HG02970 (cell line): ENCODE measurements around the gene GAB3.

Experiments used
- ATAC-seq: cut with Tn5 transposase; IDR thresholded peaks from one replicate; pipeline ENCODE4 v1.9.1; 2021; ENCODE audit warnings: mild to moderate bottlenecking, moderate library complexity, moderate number of reproducible peaks; ENCODE audit not compliant: unreplicated experiment, low FRiP score

Gene GAB3

DNA sequence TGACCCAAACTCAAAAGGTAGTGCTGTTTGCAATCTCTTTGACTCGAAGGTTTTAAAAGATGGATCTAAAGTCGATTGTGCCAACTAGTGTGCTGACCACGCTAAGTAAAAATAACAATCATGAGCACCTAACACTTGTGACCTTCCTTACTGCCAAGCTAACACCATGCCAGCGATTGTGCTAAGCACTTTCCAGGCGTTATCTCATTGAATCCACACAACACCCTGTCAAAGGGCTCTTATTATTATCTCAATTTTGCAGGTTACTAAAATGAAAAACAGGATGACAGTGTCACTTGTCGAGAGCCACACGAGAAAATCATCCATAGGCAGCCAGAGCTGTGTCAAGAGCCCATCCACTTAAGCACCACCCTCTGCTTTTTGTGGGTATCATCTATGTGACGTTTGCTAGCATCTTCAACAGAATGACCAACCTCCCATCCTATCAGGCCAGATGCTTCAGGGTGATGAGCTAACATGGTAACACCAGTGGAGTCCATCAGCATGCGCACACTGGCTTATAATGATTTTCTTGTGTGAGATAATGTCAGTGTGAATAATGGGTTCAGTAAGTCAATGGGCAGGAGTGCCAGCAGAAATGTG, 893 bp upstream of the GAB3 start:
- no peak for ATAC-seq

DNA sequence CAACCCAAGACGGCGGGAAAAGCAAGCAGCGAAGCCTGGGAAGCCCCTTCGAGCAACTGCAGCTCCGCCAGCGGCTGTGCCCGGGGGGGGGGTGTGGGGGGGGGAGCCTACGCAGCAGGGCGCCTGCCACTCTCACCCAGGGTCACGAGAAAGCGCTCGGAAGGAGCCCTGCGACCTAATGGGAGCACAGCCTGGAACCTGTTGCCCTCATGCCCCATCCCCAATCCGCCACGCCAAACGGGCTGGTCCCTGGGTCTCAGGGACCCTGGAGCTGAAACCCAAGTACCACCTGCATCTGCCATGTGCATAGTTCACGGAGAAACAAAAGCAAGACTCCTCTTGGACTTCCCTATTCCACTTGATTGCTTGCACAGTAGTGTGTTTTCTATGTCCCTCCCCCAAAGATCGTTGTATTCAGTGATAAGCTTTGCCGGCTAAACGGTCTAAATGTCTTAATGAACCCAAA, 359 bp upstream of the GAB3 start:
- no peak for ATAC-seq

DNA sequence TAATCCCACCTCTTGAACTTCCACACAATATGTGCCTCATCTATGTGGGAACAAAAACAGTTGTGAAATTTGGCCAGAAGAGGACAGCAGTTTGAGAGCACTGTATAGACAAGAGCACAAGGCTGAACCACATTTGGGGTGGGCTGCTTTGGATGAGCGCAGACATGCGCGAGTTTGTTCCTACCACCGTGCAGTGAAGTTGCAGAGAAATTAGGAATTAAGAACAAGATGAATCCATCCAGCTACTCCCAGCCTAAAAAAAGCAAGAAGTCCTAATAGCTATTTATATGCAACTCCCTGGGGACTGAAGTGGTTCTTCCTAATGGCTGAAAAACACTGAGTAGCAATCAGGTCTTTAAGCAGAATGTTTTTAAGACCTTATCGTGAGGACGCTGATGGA, 1.0 kb downstream of the GAB3 start:
- no peak for ATAC-seq

DNA sequence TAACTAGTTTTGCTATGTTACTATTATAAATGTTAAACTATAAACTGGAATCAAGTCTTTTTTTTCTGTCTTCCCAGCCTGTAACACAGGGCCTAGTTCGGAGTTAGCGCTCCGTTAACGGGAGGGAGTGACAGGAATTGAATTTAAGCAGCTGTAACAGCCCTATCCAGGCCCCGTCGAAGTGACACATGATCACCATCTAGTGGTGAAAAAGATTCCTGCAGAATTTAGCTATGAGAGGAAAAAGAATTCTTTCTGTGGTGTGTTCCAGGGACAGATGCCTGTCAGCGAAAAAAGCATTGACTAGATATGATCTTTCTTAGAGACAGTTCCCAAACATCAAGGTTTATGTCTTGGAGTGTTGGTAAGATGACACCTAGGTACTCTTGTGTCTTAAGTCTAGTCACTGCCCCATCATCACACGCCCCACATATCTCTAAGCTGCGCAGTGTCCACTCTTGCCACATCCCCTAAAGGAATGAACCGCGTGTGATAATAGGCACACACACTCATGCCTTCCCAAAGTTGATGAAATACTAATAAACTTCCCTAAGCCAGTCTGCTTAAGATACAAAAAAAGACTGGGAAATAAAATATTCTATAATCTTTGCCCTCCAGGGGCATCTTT, 2.1 kb downstream of the GAB3 start:
- ATAC-seq: no peak

DNA sequence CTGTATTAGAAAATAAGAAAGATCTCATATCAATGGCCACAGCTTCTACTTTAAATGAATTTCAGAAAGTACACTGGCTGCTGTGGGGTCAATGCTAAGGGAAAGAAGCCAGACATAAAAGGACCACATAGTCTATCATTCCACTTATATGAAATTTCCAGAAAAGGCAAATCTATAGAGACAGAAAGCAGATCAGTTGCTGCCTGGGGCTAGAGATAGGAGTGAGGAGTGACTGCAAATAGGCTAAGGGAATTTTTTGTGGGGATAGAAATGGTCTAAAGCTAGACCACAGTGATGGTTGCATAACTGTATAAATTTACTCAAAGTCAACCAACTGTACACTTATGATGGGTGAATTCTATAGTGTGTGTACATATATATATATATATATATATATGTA, 8.3 kb downstream of the GAB3 start:
- ATAC-seq: no peak

DNA sequence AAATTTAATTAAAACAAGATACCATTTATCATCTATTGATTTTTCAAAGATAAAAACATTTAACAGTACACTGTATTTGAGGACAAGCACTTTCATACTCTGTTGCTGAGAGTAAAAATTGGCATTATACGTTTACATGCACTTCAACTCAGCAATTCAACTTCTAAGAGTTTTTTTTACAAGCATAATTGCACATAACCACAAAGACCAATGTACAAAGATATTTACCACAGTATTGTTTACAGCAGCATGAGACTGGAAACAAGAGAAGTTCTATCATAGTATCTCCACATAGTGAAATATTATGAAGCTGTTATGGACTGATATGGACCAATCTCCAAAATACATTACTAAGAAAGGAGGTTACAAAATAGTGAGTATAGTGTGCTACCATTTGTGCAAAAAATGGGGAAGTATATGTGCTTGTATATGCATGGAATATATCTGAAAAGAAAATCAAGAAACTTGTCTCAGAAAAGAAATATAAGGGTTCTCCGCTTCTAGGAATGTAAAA, 10.9 kb downstream of the GAB3 start:
- ATAC-seq: no peak

DNA sequence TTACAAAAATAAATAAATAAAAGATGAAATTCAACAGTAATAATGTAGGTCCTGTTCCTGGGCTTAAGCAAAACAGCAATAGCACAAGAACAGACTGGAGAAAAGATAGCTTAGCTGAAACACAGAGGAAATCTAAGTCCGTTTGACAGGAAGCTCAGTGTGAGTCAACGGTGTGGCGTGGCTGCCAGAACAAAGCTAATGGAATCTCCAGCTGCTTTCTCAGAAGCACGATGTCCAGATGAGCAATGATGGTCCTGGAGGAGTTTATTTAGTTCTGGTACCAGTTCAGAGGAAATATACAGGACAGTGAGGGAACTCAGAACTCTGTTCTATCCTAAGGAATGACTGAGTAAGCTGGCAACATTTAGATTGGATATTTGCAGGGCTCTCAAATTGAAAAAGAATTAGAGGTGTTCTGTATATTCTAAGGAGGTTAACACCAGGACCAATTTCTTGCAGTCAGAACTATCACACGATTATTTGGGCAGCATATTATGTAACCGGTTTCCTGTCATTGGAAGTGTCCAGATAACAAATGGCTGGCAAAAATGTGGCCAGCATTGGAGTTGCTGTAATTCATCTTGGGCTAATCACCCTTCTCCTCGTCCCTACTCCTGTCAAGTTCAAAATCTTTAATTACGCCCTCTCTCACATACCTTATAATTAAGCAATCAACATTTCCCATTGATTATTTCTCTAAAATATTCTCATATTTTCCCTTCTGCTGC, 12.7 kb downstream of the GAB3 start:
- no peak for ATAC-seq

DNA sequence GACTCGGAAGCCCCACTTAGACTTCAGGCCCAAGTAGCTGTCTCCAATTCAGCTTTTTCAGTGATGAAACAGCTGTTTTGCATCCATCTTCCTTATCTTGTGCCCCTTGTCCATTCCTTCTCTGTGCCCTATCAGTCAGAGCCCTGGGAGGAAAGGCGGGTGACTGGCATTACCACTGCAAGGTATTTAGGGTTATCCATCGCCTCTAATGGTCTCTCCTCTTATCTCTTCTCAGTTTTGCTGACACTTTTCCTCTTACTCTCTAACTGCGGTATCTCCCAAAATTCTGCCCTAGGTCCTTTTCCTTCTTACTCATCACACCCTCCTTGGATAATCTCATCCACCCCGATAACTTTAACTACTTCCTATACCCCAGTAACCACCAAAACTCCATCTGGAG, 13.7 kb downstream of the GAB3 start:
- ATAC-seq: no peak

DNA sequence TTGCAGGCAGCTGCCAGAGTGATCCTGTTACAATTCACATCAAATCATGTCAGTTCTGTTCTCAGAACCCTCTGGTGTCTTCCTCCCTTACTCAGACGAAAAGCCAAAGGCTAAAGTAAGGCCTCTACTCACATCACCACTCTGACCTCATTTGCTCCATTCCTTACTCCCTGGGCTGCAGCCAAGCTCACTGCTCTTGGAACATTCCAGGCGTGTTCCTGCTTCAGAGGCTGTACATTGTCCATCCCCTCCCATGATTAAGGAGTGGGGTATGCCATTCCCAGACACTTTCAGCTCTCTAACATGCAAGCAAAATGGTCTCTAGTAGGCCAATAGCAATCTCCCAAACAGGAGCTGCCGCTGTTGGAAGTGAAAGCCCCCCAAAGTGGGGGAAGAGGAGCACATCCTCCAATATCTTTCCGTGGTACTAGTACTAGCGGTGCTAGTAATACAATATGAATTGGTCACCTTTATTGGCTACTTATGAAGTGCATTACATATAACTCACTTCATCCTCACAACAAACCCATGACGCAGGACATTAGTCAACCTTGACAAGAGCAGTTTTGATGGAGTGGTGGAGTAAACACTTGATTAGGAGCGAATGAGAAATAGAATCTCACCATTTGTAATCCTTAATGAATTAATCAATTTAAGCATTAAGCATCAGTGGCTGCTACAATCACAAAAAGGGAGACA, 15.0 kb downstream of the GAB3 start:
- ATAC-seq: no peak

DNA sequence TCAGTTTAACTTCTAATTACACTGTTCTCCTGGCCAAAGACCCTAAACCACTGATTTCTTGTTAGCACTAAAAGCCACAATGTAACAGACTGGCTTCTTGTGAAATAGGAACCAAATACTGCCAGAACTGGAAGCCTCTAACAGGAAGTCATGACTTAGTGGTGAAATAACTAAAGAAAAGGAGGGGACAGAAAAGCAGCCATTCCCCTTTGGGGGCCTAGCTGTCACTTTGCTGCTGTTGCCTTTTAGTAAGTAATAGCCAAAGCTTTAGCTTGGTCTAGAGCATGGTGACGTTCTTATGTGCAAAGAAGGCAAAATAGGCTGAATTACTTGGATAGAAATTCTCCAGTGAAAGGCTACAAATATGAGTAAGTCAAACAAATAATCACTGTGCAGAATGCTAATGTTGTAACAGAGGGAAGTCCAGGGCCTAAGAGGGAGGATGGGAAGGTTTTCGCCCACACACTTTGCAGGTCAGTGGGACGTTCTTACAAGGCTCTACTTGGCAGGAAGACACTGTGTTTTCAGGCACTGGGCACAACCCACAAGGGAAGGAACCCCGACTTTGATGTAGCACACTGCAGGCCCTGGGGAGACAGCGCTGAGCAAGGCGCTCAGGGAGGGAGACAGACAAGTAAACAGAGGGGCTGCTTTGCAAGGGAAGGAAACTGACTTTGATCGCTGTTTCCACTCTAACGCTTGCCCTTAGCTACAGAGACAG, 16.7 kb downstream of the GAB3 start:
- no peak for ATAC-seq

DNA sequence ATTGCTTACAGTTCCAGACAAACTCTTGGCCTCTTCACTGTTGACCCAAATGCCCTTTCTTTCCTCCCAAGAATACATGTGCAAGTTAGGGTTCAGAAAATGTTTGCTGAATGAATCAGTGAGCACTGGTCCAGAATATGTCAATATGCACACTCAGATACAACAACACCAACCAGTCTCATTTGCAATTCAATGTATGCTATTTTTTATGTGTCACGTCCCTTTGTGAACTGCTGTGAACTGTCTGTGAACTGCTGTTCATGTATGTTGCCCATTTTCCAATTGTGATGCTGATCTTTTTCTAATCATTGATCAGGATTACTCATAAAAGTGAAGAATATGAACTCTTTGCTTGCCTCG, 17.8 kb downstream of the GAB3 start:
- ATAC-seq: no peak

DNA sequence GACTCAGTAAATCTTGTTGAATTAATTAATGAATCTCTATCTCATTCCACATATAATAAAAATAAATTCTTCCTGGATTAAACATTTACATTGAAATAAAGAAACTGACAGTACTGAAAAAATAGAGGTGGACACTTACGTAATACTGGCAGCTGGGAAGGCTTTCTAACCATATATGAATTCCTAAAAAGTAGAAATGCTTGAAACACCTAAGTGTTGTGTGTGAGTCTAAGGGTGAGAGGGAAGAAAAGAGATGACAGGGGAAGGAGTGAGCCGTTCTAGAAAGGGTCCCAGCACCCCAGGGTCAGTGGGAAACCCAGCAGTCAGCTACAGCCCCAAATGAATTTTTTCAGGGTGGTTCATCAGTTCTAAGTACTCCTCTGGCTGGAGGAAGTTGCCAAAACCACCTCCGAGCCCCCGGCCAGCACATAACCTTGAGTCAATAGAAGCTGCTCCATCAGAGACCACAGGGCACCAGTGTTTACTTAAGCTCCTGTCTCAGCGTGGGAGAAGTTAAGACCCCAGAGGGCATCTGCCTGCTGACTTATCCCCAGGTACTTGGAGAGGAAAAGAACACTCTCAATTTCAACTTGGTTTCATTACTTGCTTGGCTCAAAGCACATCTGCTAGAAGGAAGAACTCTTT, 18.3 kb downstream of the GAB3 start:
- no peak for ATAC-seq

DNA sequence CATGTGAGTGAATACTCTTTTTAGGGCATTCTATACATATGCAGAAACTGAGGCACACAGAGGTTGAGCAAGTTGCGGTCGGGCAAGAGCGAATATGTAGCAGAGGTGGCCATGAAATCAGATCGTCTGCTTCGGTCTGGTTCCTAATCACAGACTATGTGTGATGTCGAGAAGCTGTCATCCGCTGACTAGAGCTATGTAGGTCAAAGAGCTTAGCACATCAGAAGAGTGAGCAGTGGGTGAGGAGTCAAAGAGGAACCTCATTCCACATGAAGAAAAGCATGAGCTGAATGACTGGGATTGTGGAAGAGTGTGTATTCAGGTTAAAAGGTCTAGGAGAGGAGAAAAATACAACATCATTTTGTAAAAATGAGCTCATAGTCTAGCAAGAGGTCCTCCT, 19.0 kb downstream of the GAB3 start:
- ATAC-seq: no peak

DNA sequence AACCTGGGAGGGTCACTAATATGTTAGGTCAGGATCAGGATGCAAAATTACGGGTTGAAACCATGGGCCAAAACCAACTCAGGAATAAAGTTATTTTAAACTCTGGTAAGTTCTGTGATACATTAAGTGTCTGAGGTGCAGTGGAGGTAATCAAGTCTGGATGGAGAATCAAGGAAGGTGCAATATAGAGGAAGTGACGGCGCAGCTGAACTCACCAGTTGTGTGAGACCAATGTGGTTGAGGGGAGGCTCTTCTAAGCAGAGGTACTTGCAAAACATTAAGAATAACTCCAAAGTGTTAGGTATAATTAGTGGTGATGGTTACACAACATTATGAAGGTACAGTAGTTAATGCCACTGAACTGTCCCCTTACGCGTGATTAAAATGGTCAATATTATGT, 19.7 kb downstream of the GAB3 start:
- no peak for ATAC-seq

DNA sequence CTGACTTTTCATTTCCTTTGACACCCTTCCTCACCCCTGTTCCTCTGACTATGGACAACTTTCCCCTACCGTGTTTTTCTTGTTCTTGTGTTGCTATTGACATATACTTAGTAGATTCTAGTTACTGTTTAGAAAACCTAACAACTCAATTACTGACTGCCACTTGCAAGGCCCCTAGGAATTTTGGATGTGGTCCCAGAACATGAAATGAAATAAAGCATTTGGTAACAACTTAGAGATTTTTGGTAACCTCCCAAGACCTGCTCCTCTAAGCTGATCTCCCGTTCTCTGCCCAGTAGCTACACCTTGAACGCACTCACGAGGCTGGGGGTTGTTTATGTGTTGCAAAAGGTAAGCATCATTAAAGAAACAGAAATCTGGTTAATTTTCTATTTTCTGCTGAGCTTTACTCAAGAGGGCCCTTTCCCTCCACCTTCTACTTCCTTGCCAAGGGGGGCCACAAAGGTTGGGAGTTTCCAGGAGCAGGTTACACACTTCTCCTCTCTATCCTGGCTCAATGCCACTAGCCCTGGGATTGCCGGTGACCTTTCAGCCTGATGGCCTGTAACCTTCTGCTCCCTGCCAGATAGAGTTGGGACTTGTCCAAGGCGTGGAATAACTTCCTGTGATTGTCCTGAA, 20.5 kb downstream of the GAB3 start:
- ATAC-seq: no peak

DNA sequence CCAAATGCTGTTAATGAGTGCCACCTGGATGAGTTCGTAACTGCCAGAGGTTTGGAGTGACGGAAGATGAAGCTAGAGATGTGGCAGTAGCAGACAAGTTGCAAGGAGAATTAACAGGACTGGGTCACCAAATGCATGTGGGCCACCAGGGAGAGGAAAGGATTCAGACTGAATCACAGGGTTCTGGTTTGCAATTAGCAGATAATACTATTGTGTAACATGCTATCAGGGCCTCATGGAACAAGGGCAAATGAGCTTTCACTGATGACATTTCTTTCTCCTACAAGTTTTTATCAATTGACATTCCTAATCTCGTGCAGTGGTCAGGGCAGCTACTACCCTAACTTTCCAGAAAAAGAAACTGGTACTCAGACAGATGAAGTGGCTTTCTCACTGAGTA, 21.4 kb downstream of the GAB3 start:
- no peak for ATAC-seq

DNA sequence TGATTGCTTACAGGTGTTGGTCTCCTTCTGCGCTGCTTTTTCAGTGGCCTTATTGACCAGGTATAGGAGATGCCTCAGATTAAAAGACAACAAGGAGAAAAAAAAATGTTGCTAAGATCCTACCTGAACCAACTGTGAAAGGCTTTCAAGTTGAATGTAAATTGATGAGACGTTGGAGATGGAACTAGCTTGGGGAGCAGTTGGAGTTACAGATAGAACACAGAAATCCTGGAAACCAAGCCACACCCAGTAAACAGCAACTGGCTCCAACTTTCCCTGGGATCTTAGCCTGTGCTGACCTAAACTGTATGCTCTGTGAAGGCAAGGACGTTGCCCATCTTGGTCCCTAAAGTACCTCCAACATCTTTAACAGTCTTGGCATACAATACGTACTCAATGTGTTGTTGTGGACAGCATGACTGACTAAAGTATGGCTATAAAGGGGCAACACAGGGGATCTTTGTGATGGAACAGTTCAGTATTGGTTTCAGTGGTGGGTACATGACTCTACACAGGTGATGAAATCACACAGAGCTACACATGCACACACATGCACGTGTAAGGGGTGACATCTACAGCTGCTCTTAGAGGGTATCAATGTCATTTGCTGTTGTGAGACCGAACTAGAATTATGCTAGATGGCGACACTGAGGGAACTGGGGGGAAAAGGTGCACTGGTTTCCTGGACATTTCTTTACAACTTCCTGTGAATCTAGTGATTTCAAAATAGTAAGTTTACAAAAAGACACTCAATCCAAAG, 22.3 kb downstream of the GAB3 start:
- no peak for ATAC-seq

DNA sequence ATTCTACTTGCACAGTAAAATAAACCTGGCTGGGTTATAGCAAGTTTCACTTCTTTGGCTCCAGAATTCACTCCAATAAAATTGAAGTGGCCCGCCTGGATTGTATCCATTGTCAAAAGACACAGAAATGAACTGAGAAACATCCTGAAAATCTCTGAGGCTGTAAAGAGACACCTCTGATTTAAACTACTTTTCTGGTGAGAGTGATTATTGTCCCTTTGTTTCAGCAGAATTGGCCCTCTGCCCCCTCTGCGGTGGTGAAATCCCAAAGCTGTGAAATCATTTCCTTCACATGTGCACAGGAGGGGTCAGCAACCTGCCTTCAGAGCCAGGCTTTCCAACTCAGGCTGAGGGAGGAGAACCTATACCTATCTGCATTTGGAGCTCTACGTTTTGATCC, 23.0 kb downstream of the GAB3 start:
- ATAC-seq: no peak

DNA sequence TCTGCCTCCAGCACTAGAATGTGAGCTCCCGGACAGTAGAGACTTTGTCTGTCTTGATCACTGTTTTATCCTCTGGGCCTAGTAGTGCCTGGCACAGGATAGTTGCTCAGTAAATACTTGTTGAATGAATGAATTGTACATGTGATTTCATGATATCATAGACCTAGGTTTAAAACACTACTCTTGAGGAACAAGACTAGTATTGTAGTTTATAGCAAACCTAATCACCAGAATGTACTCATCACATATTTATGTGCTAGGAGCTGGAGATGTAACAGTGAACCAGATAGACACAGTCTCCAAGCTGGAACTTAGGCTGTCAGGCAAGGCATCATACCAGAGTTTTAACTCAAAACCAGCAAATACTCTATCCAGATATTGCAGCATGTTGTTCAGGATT, 23.5 kb downstream of the GAB3 start:
- no peak for ATAC-seq
